CD14-positive monocyte (primary cell): ENCODE data around the gene EFHC1. TPM values are rescaled to one million over a fixed set of nuclear protein-coding genes. Genes with fewer than 3 reads are reported as not detected.
A peak's percentile ranks its signal among the peaks of the same experiment; 100 is the strongest.

Experiments used
- DNase-seq, 3 donors: peaks; one replicate each; pipeline ENCODE4 v3.0.0-alpha.2; 2011 to 2022
- H2AFZ ChIP-seq: 2 replicates; pipeline ENCODE4 v1.6.0; 2012; ENCODE audit warnings: mild to moderate bottlenecking, low read depth, low read length, inconsistent platforms; ENCODE audit not compliant: insufficient read depth, poor library complexity, severe bottlenecking
- H3K27ac ChIP-seq, 2 donors: 1 replicate in 1 of 2; 2 replicates in 1 of 2; pipeline ENCODE4 v1.5.1; 2012 to 2013; ENCODE audit warnings: low read length in 2 of 2, control low read depth in 1 of 2, inconsistent platforms in 1 of 2, low read depth in 1 of 2, mild to moderate bottlenecking in 1 of 2
- H3K27me3 ChIP-seq, 2 donors: one replicate each; pipeline versions ENCODE4 v1.6.0 to v1.6.1; 2011 to 2013; ENCODE audit warnings: low read length in 2 of 2; ENCODE audit not compliant: control insufficient read depth in 2 of 2, insufficient read depth in 2 of 2
- H3K36me3 ChIP-seq, 2 donors: replicated peaks in 1 of 2; 1 replicate in 1 of 2; 2 replicates in 1 of 2; pipeline versions ENCODE4 v1.5.1 to v1.6.1; 2012 to 2013; ENCODE audit warnings: low read length in 2 of 2, control low read depth in 1 of 2, inconsistent platforms in 1 of 2, mild to moderate bottlenecking in 1 of 2; ENCODE audit not compliant: insufficient read depth in 2 of 2, control insufficient read depth in 1 of 2
- H3K4me1 ChIP-seq, 2 donors: 1 replicate in 1 of 2; 2 replicates in 1 of 2; pipeline versions ENCODE4 v1.5.1 to v1.6.1; 2012 to 2013; ENCODE audit warnings: low read length in 2 of 2, control low read depth in 1 of 2, inconsistent platforms in 1 of 2, mild to moderate bottlenecking in 1 of 2, moderate library complexity in 1 of 2; ENCODE audit not compliant: insufficient read depth in 2 of 2, control insufficient read depth in 1 of 2
- H3K4me2 ChIP-seq: replicated peaks from 2 replicates; pipeline ENCODE3; 2012; ENCODE audit warnings: low read length, moderate library complexity, mild to moderate bottlenecking; ENCODE audit not compliant: poor library complexity, severe bottlenecking; ENCODE audit errors: extremely low read depth
- H3K4me3 ChIP-seq, 3 experiments: fragments of 200-600 bp in 1 of 3; sonication (generic) in 1 of 3; replicated peaks in 1 of 3; 1 replicate in 2 of 3; 2 replicates in 1 of 3; pipeline ENCODE4 v1.5.1; 2011 to 2013; ENCODE audit warnings: low read length in 3 of 3, mild to moderate bottlenecking in 3 of 3, control low read depth in 2 of 3, low read depth in 2 of 3, inconsistent platforms in 1 of 3, moderate library complexity in 1 of 3
- H3K79me2 ChIP-seq: 2 replicates; pipeline ENCODE4 v1.6.0; 2012; ENCODE audit warnings: mild to moderate bottlenecking, control low read depth, inconsistent platforms, low read length, moderate library complexity; ENCODE audit not compliant: insufficient read depth
- H3K9ac ChIP-seq: 2 replicates; pipeline ENCODE4 v1.6.0; 2017; ENCODE audit warnings: low read length, mild to moderate bottlenecking; ENCODE audit not compliant: insufficient read depth, poor library complexity, severe bottlenecking
- H3K9me3 ChIP-seq, 2 donors: replicated peaks in 1 of 2; 1 replicate in 1 of 2; 2 replicates in 1 of 2; pipeline versions ENCODE4 v1.5.1 to v1.6.1; 2012 to 2013; ENCODE audit warnings: low read length in 2 of 2, control low read depth in 1 of 2; ENCODE audit not compliant: control insufficient read depth in 1 of 2, insufficient read depth in 1 of 2
- H4K20me1 ChIP-seq: 2 replicates; pipeline ENCODE4 v1.6.0; 2012; ENCODE audit warnings: mild to moderate bottlenecking, low read length, control low read depth, moderate library complexity; ENCODE audit not compliant: insufficient read depth
- H3K27ac Mint-ChIP-seq, 7 donors: one replicate each; pipeline ENCODE4 v1.8.0; 2020; ENCODE audit warnings: mild to moderate bottlenecking in 7 of 7, mixed read lengths in 7 of 7, moderate library complexity in 6 of 7, inconsistent platforms in 2 of 7
- H3K27me3 Mint-ChIP-seq, 3 donors: one replicate each; pipeline ENCODE4 v1.8.0; 2021 to 2022; ENCODE audit warnings: low read depth in 3 of 3, mild to moderate bottlenecking in 3 of 3, mixed read lengths in 3 of 3, moderate library complexity in 3 of 3, inconsistent platforms in 1 of 3
- H3K36me3 Mint-ChIP-seq, 2 donors: one replicate each; pipeline ENCODE4 v1.8.0; 2020; ENCODE audit warnings: mixed read lengths in 2 of 2, inconsistent platforms in 1 of 2, mild to moderate bottlenecking in 1 of 2
- H3K4me1 Mint-ChIP-seq: one replicate; pipeline ENCODE4 v1.8.0; 2020; ENCODE audit warnings: mild to moderate bottlenecking, mixed read lengths
- H3K4me3 Mint-ChIP-seq, 2 donors: one replicate each; pipeline ENCODE4 v1.8.0; 2020; ENCODE audit warnings: mild to moderate bottlenecking in 2 of 2, mixed read lengths in 2 of 2, moderate library complexity in 1 of 2
- H3K9me3 Mint-ChIP-seq, 7 donors: one replicate each; pipeline ENCODE4 v1.8.0; 2020 to 2022; ENCODE audit warnings: mixed read lengths in 7 of 7, mild to moderate bottlenecking in 6 of 7, moderate library complexity in 6 of 7, inconsistent platforms in 2 of 7
- WGBS: methylation state at CpG from one replicate; pipeline ENCODE4 v1.1.5; 2013; ENCODE audit warnings: missing lambda C conversion rate; ENCODE audit not compliant: insufficient coverage; 5-methylcytosine and 5-hydroxymethylcytosine counted together
- intact Hi-C, 2 donors: fragments of 100-400 bp; cut with micrococcal nuclease; formaldehyde crosslinking; loops; one replicate each; pipeline versions ENCODE4 v1.15.0 to v1.15.1; 2023
- polyA plus RNA-seq, 3 donors: library from polyadenylated mRNA; depleted of rRNA in 1 of 3; unstranded in 2 of 3; stranded (reverse) in 1 of 3; fragments of 300-500 nt in 2 of 3; fragments of >200 nt in 1 of 3; fragmentation: Illumina TruSeq in 2 of 3; gene quantifications; 1 replicate in 2 of 3; 2 replicates in 1 of 3; pipeline ENCODE4 v1.2.3, GENCODE V29; 2012 to 2021
- TF ChIP-seq, protein P1 (sequence below): fragments of 200-600 bp; IDR thresholded peaks from one replicate; pipeline ENCODE4 v1.8.0; 2022; ENCODE audit warnings: antibody characterized with exemption, mild to moderate bottlenecking

The EFHC1 gene
- polyA plus RNA-seq, 3 donors: 0.30 to 13.5 (median 2.3) TPM

DNA sequence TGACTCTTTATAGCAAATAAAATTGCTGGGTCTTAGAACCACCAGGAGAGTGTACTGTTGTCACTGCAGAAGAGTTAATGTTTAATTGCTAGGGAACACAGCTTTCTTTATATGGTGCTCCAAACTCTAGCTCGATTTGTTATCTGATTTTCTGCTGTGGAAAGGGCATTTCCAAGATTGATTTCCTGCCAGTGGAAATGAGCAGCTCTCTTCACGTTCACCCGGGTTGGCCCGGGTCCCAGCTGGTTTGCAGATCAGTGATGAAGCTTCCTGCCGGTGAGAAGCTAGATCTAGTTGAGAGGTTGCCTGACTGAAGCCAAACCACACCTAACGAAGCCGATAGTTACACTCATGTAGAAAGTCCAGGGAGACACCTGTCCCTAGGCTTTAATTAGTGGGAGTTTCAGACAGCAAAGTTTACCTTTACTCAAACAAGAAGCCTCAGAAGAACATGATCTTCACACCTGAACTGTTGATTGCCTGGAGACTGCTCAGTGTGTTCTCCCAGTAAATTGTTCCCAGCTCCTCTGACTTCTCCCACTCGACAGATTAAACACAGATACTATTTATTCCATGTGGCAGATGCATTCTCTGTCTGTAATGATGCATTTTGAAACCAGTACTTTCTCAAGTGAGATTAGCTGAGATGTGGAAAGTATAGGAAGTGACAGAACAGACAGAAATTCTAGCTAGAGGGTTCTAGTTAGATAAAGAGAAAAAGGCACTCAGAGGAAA lies 30.3 kb upstream of the EFHC1 start:
- H3K4me3 Mint-ChIP-seq: no peak overlapping the region
- peaks cover 0 to 13% of the 10 kb centered on the region in 2 donors for H3K36me3 Mint-ChIP-seq
- H2AFZ ChIP-seq: no peak overlapping the region

DNA sequence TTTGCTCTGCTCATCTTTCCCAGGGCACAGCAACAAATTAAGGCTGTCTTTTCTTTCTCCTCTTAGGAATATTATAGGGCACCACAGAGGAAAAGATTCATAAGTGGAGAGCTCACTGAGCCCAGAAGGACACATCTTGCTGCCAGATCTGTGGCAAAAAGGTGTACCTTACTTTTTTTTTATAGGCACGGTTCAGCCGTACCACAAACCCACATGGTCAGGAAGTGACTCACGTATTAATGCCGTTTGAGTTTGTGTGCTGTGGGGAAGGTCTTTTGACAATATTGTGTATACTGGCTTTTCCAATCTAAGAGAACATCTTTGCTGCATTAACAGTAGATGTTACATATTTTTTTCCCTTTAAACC lies 29.8 kb upstream of the EFHC1 start:
- H3K27ac Mint-ChIP-seq: peak overlapping the region in 1 of 7 donors; percentile 33
- TF ChIP-seq, protein P1, sequence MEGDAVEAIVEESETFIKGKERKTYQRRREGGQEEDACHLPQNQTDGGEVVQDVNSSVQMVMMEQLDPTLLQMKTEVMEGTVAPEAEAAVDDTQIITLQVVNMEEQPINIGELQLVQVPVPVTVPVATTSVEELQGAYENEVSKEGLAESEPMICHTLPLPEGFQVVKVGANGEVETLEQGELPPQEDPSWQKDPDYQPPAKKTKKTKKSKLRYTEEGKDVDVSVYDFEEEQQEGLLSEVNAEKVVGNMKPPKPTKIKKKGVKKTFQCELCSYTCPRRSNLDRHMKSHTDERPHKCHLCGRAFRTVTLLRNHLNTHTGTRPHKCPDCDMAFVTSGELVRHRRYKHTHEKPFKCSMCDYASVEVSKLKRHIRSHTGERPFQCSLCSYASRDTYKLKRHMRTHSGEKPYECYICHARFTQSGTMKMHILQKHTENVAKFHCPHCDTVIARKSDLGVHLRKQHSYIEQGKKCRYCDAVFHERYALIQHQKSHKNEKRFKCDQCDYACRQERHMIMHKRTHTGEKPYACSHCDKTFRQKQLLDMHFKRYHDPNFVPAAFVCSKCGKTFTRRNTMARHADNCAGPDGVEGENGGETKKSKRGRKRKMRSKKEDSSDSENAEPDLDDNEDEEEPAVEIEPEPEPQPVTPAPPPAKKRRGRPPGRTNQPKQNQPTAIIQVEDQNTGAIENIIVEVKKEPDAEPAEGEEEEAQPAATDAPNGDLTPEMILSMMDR: no peak

More for the DNA sequence above, 30.3 kb upstream of the EFHC1 start:
- no peak overlapping the region for H3K4me3 ChIP-seq
- H3K9me3 Mint-ChIP-seq: peaks cover 0 to 5% (median 0%) of the 10 kb centered on the region in 7 donors
- H3K4me1 ChIP-seq: peaks cover 12 to 21% of the 10 kb centered on the region in 2 donors
- peaks cover 28% of the 10 kb centered on the region for H3K4me1 Mint-ChIP-seq
- H3K9ac ChIP-seq: no peak overlapping the region
- peaks cover 0 to 8% (median 2%) of the 10 kb centered on the region in 3 donors for H3K27me3 Mint-ChIP-seq
- peaks cover 0 to 3% of the 10 kb centered on the region in 2 donors for H3K27me3 ChIP-seq
- intact Hi-C loops: loop anchor here in 1 of 2 donors (10.0 kb wide), 1 partner anchor 105 kb away; the partner anchor contains the start of gene MCM3
- peaks cover 4% of the 10 kb centered on the region for H4K20me1 ChIP-seq
- peak overlapping the region in 2 of 7 donors; percentile 27 to 33 for H3K27ac Mint-ChIP-seq
- no peak for DNase-seq
- H3K36me3 ChIP-seq: no peaks in the 10 kb centered on the region
- no peak overlapping the region for H3K27ac ChIP-seq
- H3K9me3 ChIP-seq: peaks cover 0 to 3% of the 10 kb centered on the region in 2 donors
- TF ChIP-seq, protein P1: no peak
- WGBS: 0% methylated on average over 4 of the region's 8 CpGs
- no peaks in the 10 kb centered on the region for H3K79me2 ChIP-seq
- H3K4me2 ChIP-seq: no peak overlapping the region

More for the DNA sequence above, 29.8 kb upstream of the EFHC1 start:
- H3K9me3 Mint-ChIP-seq: peaks cover 0 to 5% (median 0%) of the 10 kb centered on the region in 7 donors
- H3K36me3 ChIP-seq: no peaks in the 10 kb centered on the region
- no peaks in the 10 kb centered on the region for H3K79me2 ChIP-seq
- no peak overlapping the region for H2AFZ ChIP-seq
- H3K4me1 Mint-ChIP-seq: peaks cover 28% of the 10 kb centered on the region
- no peak overlapping the region for H3K9ac ChIP-seq
- H3K27me3 Mint-ChIP-seq: peaks cover 0 to 8% (median 2%) of the 10 kb centered on the region in 3 donors
- peak overlapping the region in 1 of 2 donors; percentile 4 for H3K4me3 Mint-ChIP-seq
- intact Hi-C loops: loop anchor here in 1 of 2 donors (10.0 kb wide), 1 partner anchor 106 kb away; the partner anchor contains the start of gene MCM3
- H3K36me3 Mint-ChIP-seq: peaks cover 0 to 10% of the 10 kb centered on the region in 2 donors
- peaks cover 0 to 3% of the 10 kb centered on the region in 2 donors for H3K27me3 ChIP-seq
- H3K9me3 ChIP-seq: peaks cover 0 to 3% of the 10 kb centered on the region in 2 donors
- DNase-seq: peak; percentile 20 to 57 (median 39)
- H3K4me1 ChIP-seq: peaks cover 12 to 21% of the 10 kb centered on the region in 2 donors
- H3K27ac ChIP-seq: no peak overlapping the region
- no peak overlapping the region for H3K4me3 ChIP-seq
- WGBS: no CpG with 5 or more reads among the region's 4 CpGs
- peaks cover 4% of the 10 kb centered on the region for H4K20me1 ChIP-seq
- peak overlapping the region; percentile 6 for H3K4me2 ChIP-seq
